Smooth muscle cell of the brain vasculature (primary cell): ENCODE measurements around the gene ICOS.
"Not testable (repeated sequence)": the region's sequence is repeated elsewhere in the genome, so short reads cannot be mapped to it uniquely, and the experiment has no call there.

Experiments used
- DNase-seq: peaks from one replicate; pipeline ENCODE4 v3.0.0-alpha.2; 2012; ENCODE audit warnings: low read depth, low spot score

The ICOS gene

DNA sequence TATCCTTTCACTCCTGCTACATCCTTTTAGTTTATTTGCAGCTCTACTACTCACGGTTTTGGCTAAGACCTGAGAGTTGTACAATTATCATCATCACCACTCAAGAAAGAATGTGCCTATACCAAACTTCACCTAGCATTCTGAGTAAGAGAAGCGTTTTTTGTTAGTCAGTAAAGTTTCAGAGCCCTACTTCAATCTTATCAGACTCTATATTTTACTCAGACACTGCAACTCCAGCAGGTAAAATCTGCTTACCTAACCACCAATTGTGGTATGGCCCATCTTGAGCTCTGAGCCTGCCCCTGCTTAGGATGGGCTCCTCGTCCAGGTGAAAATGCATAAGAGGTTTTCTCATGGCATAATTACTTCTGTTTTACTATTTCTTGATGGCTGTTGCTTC lies 37.1 kb downstream of the ICOS start:
- no peak for DNase-seq

DNA sequence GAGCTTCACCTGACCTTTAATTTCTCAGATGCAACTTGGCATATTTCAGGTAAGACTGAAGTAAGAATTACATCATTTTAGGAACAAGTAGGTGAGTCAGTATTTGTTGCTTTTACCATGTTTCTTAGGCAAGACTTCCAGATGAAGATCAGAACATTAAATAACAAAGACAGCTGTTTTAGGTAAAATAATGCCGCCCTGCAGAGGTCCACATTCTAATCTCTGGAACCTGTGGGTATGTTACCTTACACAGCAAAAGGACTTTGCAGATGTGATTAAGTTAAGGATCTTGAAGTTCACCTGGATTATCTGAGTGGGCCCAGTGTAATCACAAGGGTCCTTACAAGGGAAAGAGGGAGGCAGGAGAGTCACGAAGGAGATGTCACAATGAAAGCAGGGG lies 39.3 kb downstream of the ICOS start:
- DNase-seq = no peak

DNA sequence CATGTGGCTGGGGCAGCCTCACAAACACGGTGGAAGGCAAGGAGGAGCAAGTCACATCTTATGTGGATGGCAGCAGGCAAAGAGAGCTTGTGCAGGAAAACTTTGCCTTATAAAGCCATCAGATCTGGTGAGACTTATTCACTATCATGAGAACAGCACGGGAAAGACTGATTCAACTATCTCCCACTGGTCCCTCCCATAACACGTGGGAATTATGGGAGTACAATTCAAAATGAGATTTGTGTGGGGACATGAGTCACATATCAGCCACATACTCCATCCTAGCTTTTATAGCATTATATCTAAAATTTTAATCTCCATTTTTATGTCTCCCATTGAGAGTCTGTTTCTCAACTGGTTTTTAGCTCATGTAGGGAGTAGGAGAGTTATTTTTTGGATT lies 45.7 kb downstream of the ICOS start:
- no peak for DNase-seq

DNA sequence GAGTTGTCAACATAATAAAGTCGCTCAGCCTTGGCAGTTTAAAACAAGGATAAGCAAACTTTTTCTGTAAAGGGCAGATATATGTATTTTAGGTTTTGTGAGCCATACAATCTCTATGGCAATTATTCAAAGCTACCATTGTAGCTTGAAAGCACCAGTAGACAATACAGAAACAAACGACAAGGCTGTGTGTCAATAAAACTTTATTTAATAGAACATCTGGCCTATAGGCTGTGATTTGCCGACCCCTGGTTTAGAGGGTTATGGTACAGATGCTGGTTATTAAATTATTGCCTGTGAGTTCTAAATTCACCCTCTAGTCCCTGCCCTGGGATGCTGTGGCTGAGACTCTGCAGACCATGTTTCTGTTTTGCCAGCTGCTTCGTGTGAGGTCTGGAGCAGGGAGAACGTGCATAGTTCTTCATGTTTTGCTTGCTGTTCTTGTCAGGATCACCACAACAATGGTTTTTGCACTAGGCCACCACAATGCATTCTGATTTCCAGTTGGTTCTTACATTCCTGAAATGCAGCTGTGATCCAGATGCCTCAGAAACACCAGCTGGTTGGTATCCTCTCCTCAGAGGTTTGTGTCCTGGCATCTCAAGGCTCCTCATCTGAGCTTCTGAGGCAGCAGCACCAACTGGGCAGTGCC lies 46.6 kb downstream of the ICOS start:
- DNase-seq = no peak

DNA sequence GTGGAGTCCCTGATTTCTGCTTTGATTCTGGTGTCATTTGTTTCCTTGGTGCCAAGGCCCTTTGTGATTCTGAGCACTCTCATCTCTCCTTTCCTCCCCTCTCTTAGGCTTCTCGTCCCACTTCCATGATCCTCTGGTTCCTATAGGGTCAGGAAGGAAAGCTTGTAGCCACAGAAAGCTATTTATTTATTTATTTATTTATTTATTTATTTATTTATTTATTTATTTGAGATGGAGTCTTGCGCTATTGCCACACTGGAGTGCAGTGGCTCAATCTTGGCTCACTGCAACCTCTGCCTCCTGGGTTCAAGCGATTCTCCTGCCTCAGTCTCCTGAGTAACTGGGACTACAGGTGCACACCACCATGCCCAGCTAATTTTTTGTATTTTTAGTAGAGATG lies 49.4 kb downstream of the ICOS start:
- DNase-seq = not testable (repeated sequence)

DNA sequence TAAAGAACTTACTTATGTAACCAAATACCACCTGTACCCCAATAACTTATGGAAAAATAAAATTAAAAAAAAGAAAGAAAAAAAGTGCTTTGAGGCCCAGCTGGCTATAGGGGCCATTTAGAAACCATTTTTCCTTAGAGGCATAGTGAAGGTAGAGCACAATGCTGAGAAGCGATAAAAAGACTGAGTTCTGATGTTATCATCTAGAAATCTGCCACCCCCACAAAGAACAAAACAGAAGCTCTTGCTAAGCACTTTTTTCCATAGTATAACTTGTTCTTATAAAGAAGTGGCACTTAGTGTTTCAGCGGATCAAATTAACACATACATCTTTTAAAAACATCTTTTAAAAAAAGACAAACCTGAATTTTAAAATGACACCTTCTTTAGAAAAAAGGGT lies 51.4 kb downstream of the ICOS start:
- DNase-seq = no peak

DNA sequence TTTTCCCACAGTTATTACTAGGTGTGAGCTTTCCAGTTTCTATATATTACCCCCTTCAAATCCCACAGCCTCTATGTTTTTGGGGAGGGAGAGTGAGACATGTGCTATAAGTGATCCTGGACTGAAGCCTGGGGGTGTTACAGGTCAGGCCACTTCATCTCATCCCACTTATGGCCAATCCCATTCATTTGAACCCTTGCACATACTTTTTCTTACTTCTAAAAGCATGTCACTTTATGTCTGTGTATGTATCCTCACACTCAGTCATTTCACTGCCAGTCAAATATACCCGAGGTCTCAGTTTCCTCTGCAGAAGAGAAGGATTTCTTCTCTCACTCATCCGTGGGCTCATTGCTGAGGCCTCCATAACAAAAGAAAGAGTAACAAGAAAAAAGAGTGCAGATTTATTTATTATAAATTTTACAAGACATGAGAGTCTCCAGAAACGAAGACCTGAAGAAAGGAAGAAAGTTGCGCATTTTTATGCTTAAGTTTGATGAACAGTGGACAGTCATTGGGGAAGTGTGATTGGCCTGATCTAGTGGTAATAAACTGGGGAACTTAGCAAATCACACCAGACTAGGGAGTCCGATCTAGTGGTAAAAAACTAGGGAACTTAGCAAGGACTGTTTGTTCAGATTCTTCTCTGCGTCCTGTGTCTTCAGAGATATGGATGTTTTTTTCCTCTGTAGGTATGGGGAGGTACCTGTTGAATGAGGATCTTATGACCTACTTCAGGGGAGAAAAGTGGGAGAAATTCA lies 52.1 kb downstream of the ICOS start:
- DNase-seq = no peak

DNA sequence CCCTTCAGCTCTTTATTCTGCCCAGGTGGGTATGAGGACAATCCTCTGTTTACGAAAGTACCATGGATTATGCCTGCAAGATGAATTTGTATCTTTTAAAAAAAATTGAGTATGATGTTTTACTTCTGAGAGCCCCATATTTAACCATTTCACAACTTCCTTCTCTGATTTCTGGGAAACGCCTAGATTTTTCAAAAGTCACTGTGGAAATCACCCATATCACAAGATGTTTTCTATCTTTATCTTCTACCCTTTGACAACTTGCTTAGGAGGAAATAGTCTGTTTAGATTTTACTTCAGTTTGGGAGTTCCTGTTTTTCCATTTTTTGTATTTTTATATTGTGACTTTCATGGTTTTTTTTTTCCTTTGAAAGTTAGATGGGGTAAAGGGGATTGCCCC lies 53.0 kb downstream of the ICOS start:
- no peak for DNase-seq

DNA sequence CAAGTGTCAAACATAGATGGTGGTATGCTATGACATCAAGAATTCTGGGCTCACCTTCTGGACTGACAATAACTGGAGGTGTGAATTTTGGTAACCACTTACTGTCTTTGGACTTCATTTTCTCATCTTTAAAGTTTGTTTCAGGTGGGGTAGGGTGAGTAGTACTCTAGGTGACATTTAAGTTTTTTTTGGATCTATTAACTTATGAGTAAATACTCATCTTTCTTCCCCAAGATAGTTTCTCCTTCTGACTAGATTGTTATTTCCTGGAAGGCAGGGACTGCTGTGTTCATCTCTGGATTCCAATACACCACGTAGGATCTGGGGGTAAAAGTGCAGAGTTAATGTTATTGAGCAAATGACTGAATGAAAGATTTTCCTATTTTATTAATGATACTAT lies 55.9 kb downstream of the ICOS start:
- DNase-seq = no peak

DNA sequence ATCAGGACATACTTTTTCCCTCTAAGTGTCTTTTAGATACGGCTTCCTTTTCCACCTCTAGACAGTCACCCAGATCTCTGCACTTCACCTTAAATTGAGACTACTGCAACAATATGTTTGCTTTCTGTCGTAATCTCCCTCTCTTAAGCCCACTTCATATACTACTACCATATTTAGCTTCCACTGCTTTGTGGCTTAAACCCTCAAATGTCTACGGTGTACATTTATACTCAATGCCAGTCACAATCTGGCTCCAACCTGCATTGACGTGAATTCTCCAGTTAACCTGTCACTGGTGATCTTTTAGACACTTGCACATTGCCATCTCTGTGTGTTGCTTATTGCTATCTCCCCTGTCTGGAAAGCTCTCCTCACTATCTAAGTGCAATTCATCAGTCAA lies 56.4 kb downstream of the ICOS start:
- no peak for DNase-seq

DNA sequence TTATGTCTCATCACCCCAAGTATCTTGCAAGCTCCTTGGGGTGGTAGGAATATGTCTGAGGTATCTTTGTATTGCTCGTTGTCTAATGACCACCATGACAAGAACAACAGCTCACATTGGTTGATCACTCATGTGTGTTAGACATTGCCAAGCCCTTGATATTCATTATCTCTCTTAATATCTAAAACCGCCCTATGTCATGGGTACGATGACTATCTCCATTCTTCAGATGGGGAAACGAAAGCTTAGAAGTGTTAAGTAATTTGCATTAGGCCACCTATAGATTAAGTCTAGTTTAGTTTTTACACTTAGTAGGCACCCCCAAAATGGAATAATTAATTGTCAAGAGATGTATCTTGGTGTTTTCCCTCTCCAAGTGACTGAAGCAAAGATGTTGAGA lies 57.0 kb downstream of the ICOS start:
- DNase-seq = no peak

DNA sequence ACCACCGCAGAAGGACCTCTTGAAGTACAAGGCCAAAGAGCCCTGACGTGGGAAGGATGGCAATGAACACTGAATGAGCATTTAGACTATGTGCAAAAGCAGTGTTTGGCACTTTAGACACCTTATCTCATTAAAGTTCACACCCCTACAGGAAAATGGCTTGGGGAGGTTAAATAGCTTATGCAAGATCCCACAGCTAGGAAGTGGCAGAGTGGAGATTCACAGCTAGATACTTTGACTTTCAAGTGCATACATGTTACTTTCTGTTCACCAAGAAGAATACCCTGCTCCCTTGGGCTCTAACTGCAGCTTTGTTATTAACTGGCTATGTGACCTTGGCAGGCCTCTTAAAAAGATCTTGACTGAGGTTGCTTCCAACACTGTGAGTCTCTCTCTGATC lies 58.2 kb downstream of the ICOS start:
- no peak for DNase-seq

DNA sequence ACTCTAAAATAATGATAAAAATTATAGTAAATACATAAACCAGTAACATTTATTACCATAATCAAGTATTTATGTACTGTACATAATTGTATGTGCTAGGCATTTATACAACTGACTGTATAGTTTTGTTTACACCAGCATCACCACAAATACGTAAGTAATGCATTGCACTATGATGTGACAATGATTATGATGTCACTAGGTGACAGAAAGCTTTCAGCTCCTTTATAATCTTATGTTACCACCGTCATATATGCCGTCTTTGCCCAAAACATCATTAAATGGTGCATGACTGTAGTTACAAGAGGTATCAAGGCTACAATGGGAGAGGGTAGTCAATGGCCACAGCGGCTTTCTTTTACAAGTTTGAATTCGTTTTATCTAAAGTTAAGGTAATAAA lies 60.1 kb downstream of the ICOS start:
- DNase-seq = no peak

DNA sequence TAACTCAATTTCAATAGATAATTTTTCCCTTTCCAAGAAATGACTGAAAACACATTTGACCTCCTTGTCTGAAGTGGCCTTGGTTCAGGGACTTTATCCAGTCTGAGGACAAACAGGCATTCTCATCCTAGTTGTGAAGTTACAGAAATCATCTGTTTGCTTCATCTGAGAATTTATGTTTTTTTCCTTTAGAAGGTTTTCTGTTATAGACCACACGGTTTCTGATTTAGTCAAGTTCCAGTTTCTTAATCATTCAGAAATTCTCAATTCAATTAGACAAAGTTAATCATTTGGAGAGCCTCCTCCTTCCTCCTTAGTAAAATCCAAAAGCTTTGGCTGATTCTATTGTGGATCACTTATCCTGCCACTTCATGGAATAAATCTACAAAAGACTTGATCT lies 60.9 kb downstream of the ICOS start:
- no peak for DNase-seq

DNA sequence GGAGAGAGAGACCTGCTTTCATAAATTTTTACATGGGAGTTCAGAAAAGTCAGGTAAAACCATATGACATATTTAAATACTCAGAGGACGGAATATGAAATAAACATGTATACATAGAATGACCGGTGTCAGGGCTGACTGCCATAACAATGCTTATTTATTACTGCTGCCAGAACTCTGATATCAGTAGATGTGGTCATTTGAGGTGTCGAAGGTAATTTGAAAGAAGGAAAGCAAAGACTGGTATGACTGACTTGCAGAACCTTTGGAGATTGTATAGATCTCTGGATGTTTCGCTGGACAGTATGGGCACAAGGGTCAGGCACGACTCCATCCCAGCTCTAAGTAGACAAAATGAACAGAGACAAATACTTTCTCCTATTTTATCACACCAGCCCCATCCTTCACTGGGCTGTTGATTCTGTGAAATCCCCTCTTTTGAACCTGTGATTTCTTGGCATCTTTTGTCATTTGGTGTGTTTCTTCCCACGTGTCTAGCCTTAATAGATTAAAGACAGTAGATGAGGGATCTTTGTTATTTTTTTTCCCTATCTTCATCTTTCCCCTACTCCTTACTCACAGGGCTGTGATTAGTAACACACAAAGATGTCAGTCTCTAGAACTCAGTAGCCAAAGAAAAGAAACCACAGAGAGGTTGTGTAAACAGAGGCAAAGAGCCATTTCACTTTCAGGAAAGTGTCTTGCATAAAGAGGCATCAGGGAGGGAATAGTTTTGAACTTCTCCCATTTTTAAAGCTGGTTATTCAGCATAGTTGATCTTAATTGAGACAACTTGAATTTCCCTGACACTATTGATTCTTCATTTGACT lies 61.6 kb downstream of the ICOS start:
- no peak for DNase-seq

DNA sequence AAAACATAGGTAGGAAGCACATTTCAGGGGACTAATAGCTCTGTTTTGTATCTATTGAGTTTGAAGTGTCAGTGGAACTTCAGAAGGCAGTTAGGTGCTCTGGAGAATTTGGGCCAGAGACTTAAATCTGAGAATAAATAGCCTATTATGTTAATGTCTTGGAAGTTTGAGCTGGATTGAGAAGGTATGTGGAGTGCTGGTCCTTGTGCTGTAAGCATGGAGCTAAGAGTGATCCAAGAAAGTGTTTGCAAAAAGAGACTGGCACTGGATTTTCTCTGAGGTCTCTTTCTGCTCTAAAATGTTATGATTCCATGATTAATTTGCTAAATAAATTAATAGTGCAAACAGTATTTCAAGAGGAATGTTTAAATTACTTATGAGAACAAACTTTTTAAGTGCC lies 63.3 kb downstream of the ICOS start:
- DNase-seq = no peak

DNA sequence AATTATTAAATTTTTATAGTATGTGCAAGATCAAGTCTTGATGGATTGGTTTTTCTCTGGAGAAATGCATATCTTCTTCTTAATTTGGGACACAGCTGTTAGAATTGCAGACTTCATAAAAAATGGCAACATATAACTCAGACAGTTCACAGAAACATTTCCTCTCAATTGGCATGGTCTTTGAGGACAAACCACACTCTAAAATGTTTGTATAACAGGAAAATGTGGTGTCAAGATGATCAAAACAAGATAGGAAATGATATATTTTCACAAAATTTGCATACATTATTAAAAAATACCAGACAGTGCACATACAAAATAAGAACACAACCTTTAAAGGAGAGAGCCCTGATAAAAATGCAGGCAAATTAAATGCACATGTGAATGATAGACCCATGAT lies 63.9 kb downstream of the ICOS start:
- DNase-seq = no peak

DNA sequence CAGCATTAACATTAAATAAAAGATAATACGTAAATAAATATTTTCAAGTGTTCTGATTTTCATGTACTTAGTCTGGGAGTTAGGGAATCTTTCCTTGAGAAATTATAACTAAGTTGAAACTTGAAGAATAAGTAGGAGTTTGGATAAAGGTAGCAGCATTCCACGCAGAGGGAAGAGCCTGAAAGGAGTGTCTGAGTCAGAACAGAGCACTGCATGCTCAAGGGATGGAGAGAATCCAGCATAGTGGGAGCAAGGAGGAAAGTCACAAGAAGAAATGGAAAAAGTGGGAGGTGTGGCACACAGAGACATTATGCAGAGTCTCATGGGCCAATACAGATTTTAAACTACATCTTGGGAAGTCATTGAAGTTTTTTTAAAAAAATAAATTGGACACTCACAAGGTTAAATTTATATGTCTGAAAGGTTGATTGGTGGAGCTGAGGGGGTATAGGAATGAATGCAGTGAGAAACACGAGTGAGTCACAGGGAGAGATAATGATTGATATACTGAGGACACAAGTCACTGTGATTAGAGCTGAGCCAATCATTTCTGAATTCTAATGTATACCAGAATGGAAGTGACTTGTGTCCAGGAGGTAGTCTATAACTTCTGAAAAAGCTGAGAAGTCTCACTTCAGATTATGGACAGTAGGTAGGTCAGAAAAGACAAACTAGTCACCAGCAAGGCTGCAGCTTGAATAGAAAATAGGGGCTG lies 66.9 kb downstream of the ICOS start:
- no peak for DNase-seq

DNA sequence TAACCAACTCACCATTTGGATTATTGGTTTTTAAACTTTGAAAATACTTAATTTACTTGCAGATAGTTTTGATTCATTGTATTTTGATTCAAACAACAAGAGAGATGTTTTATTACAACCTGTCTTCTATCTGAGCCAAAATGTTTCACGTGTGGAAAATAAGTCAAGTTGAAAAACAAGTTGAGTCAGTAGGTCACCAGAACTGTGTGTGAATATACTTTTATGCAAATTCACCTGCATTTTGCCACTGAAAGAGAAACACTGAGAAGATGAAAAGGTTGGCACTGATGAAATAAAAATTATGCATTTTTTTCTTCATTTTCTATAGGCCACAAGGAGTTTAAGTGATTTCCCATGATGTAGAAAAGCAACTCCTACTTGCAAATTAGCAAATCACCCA lies 68.3 kb downstream of the ICOS start:
- DNase-seq = no peak

DNA sequence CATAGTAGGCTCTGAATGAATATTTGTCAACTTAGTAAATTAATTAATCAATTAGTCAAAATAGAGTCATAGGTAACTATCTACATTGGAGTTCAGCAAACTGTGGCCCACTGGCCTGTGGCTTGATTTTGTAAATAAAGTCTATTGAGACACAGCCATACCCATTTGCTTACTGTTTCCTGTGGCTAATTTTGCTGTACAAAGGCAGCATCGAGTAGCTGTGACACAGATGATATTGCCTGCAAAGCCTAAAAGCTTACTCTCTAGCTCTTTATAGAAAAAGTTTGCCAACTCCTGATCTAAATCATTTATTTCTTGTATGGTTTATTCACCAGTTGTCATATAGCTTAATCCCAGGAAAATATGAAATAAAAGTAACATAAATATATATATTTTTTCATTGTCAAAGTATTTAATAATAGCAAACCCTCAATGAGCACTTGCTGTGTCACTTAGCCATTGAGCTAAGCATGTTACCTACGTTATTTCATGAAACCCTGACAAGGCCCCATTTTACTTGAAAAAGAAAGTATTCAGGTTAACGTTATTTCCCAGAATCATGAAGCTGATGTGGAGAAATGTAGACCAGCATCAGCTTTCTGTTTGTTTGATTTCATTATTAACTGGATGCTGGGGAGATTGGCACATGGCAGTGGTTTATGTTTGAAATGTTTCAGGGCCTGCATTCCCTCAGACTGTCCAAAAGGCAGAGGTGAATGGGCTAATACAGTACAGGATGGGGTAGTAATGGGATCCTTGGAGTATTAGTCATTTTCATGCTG lies 69.6 kb downstream of the ICOS start:
- no peak for DNase-seq

DNA sequence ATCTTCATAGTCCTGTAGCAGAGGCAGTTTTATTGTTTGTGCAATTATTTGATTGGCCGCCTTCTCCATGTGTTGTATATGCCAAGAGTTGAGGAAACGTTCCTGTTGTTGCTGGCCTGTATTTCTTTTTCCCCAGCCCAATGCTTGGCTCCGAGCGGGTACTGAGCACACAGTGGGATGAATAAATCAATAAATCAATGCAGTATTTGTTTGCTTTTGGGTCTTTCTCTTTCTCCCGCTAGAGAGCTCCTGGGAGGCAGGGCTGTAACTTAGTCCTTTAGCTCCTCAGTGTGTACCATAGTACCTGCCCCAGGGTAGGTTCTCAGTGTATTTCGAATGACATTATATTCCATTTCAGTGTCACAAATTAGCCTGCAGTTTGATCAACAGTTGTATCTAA lies 71.8 kb downstream of the ICOS start:
- DNase-seq = no peak
